OCI-LY7 (cell line): ENCODE results near the gene ZNF764. TPM values are rescaled to one million over a fixed set of nuclear protein-coding genes. Genes with fewer than 3 reads are reported as not detected.

Source experiments
- BruUV-seq: library from RNA; stranded (reverse); fragments of 400-500 nt; replicated peaks from 2 replicates; lab custom pipeline; 2021; lab: Mats Ljungman, UMichigan
- CTCF ChIA-PET: fragments of 300-600 bp; sonication (Branson Sonifier 250); formaldehyde crosslinking; loops from one replicate; lab custom pipeline; 2022; ENCODE audit warnings: antibody characterized with exemption; ENCODE audit not compliant: unreplicated experiment; lab: Charles Lee
- POLR2A ChIA-PET: fragments of 300-600 bp; sonication (Branson Sonifier 250); formaldehyde crosslinking; loops from one replicate; lab custom pipeline; 2022; ENCODE audit warnings: antibody characterized with exemption; lab: Charles Lee
- DNase-seq: peaks from one replicate; pipeline ENCODE4 v3.0.0-alpha.2; 2015; ENCODE audit warnings: low spot score
- H2AFZ ChIP-seq: fragments of 200-600 bp; sonication (generic), shearing (Covaris generic); 2 replicates; pipeline ENCODE4 v1.6.1; 2014; ENCODE audit warnings: mild to moderate bottlenecking, antibody characterized with exemption, low read length, moderate library complexity
- H3K27ac ChIP-seq: fragments of 200-600 bp; sonication (generic); 2 replicates; pipeline ENCODE4 v1.5.1; 2014; ENCODE audit warnings: mixed run types, low read depth, mild to moderate bottlenecking, moderate library complexity, low read length, inconsistent platforms; ENCODE audit not compliant: poor library complexity, severe bottlenecking
- H3K36me3 ChIP-seq: fragments of 200-600 bp; sonication (generic); 2 replicates; pipeline ENCODE4 v1.6.1; 2014; ENCODE audit warnings: mild to moderate bottlenecking, antibody characterized with exemption, low read length, moderate library complexity, mixed read lengths; ENCODE audit not compliant: insufficient read depth
- H3K4me1 ChIP-seq: fragments of 200-600 bp; sonication (generic); 2 replicates; pipeline ENCODE4 v1.5.1; 2014; ENCODE audit warnings: mild to moderate bottlenecking, low read length; ENCODE audit not compliant: insufficient read depth, poor library complexity, severe bottlenecking
- H3K4me2 ChIP-seq: fragments of 200-600 bp; sonication (generic); 2 replicates; pipeline ENCODE4 v1.6.1; 2014; ENCODE audit warnings: mild to moderate bottlenecking, low read length
- H3K4me3 ChIP-seq: fragments of 200-600 bp; sonication (generic); 2 replicates; pipeline ENCODE4 v1.5.1; 2014; ENCODE audit warnings: mild to moderate bottlenecking, low read depth, low read length; ENCODE audit not compliant: poor library complexity, severe bottlenecking
- H3K79me2 ChIP-seq: fragments of 200-600 bp; sonication (generic); 2 replicates; pipeline ENCODE4 v1.6.1; 2016; ENCODE audit warnings: low read depth, mild to moderate bottlenecking, low read length, moderate library complexity, mixed read lengths; ENCODE audit not compliant: insufficient read depth
- H3K9me2 ChIP-seq: fragments of 200-600 bp; sonication (generic); 2 replicates; pipeline ENCODE4 v1.6.1; 2016; ENCODE audit warnings: mild to moderate bottlenecking, low read length, mixed read lengths; ENCODE audit not compliant: insufficient read depth
- H3K9me3 ChIP-seq: fragments of 200-600 bp; sonication (generic); 2 replicates; pipeline ENCODE4 v1.6.1; 2014; ENCODE audit warnings: mild to moderate bottlenecking, mixed run types, low read length, mixed read lengths
- H4K20me1 ChIP-seq: fragments of 200-600 bp; sonication (generic); 2 replicates; pipeline ENCODE4 v1.6.1; 2014; ENCODE audit warnings: mild to moderate bottlenecking, antibody characterized with exemption, low read length, moderate library complexity, mixed read lengths; ENCODE audit not compliant: insufficient read depth
- EZH2phosphoT487 ChIP-seq: fragments of 200-600 bp; sonication (generic); IDR thresholded peaks from 2 replicates; pipeline ENCODE4 v1.6.1; 2018; ENCODE audit warnings: low read depth, borderline replicate concordance, mild to moderate bottlenecking, mixed run types, antibody characterized with exemption, low read length, moderate library complexity, mixed read lengths
- intact Hi-C: fragments of 100-400 bp; cut with micrococcal nuclease; formaldehyde crosslinking; loops from one replicate; pipeline ENCODE4 v1.10.0; 2022; ENCODE audit not compliant: unreplicated experiment
- total RNA-seq, 2 experiments: library from RNA; depleted of rRNA in 1 of 2; stranded (reverse); fragments of >200 nt in 1 of 2; shearing (Covaris generic) in 1 of 2; gene quantifications; 2 replicates each; pipeline ENCODE4 v1.2.3, GENCODE V29; 2014 to 2022
- TF ChIP-seq, protein P1 (sequence below): fragments of 200-600 bp; sonication (generic); conservative IDR thresholded peaks from 2 replicates; pipeline ENCODE4 v1.5.1; 2014; ENCODE audit warnings: mild to moderate bottlenecking, antibody characterized with exemption, low read length, moderate library complexity, mixed read lengths

Gene ZNF764
- total RNA-seq, 2 experiments from 2014 or later: 12.8 to 14.6 TPM

DNA sequence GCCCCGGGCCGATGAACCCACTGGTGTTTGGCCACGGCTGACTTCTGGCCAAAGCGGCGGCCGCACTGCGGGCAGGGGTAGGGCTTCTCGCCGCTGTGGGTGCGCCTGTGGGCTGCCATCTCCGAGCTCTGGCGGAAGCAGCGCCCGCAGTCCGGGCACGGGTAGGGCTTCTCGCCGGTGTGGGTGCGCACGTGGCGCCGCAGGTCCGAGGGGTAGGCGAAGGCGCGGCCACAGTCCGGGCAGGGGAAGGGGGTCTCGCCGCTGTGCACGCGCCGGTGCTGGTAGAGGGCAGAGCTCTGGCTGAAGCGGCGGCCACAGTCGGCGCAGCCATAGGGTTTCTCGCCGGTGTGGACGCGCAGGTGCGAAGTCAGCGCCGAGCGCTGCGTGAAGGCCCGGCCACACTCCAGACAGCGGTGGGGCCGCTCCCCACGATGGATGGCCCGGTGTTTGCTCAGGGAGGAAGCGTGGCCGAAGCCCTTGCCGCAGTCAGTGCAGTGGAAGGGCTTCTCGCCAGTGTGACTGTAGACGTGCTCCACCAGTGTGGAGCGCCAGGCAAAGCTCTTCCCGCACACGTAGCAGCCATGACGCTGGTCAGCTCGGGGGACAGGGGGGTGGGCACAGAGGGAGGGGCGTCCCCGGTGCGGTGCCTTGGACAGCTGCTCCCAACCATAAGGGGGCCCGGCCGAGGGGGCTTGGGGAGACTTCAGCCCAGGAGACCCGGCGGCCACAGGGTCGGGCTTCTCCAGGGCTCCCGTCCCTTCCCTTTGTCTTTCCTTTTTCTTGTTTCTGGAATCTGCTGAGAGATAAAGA, 2.7 kb downstream of the ZNF764 start:
- H3K4me2 ChIP-seq: no peak overlapping the region
- peaks cover 11% of the 10 kb centered on the region for H3K4me1 ChIP-seq
- H3K27ac ChIP-seq: no peak overlapping the region
- BruUV-seq: no TSS peak
- no peaks in the 10 kb centered on the region for H3K9me2 ChIP-seq
- DNase-seq: no peak
- no peak overlapping the region for H2AFZ ChIP-seq
- intact Hi-C loops: no loop called here
- ChIA-PET CTCF (no interaction called here), POLR2A (no interaction called here)
- peaks cover 15% of the 10 kb centered on the region; the same call in 1 of the 2 replicates for H3K79me2 ChIP-seq
- H3K4me3 ChIP-seq: no peak overlapping the region
- no peaks in the 10 kb centered on the region for H4K20me1 ChIP-seq
- TF ChIP-seq, protein P1, sequence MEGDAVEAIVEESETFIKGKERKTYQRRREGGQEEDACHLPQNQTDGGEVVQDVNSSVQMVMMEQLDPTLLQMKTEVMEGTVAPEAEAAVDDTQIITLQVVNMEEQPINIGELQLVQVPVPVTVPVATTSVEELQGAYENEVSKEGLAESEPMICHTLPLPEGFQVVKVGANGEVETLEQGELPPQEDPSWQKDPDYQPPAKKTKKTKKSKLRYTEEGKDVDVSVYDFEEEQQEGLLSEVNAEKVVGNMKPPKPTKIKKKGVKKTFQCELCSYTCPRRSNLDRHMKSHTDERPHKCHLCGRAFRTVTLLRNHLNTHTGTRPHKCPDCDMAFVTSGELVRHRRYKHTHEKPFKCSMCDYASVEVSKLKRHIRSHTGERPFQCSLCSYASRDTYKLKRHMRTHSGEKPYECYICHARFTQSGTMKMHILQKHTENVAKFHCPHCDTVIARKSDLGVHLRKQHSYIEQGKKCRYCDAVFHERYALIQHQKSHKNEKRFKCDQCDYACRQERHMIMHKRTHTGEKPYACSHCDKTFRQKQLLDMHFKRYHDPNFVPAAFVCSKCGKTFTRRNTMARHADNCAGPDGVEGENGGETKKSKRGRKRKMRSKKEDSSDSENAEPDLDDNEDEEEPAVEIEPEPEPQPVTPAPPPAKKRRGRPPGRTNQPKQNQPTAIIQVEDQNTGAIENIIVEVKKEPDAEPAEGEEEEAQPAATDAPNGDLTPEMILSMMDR: no peak
- TF ChIP-seq EZH2phosphoT487: no peak
- H3K36me3 ChIP-seq: peaks cover 30% of the 10 kb centered on the region
- H3K9me3 ChIP-seq: no peaks in the 10 kb centered on the region

GRCh38 chr16:30554557-30555314, 3.4 kb downstream of the ZNF764 start:
- no peaks in the 10 kb centered on the region for H4K20me1 ChIP-seq
- H2AFZ ChIP-seq: no peak overlapping the region
- BruUV-seq: no TSS peak
- no peaks in the 10 kb centered on the region for H3K9me3 ChIP-seq
- no peak for TF ChIP-seq EZH2phosphoT487
- TF ChIP-seq, protein P1: no peak
- H3K79me2 ChIP-seq: peaks cover 15% of the 10 kb centered on the region; the same call in 1 of the 2 replicates
- ChIA-PET POLR2A (interaction anchor here (0.7 kb wide), 1 partner anchor 40 kb away, joined by 4 read pairs; no protein-coding TSS in a partner anchor), CTCF (no interaction called here)
- H3K4me2 ChIP-seq: no peak overlapping the region
- DNase-seq: no peak
- no peak overlapping the region for H3K27ac ChIP-seq
- intact Hi-C loops: no loop called here
- no peak overlapping the region for H3K4me3 ChIP-seq
- peaks cover 30% of the 10 kb centered on the region for H3K36me3 ChIP-seq
- H3K9me2 ChIP-seq: no peaks in the 10 kb centered on the region
- peaks cover 11% of the 10 kb centered on the region for H3K4me1 ChIP-seq
